DOHH2 (cell line): ENCODE results near the gene DMPK.
A peak's percentile ranks its signal among the peaks of the same experiment; 100 is the strongest.

Source experiments
- H3F3A ChIP-seq: fragments of 200-600 bp; sonication (generic), shearing (Covaris generic); 2 replicates; pipeline ENCODE4 v1.6.0; 2016; ENCODE audit warnings: antibody characterized with exemption, mild to moderate bottlenecking; ENCODE audit not compliant: control insufficient read depth, insufficient read depth
- H3K27ac ChIP-seq: fragments of 200-600 bp; sonication (generic); 2 replicates; pipeline ENCODE4 v1.5.1; 2014; ENCODE audit warnings: low read depth, mild to moderate bottlenecking, low read length, moderate library complexity
- H3K27me3 ChIP-seq: fragments of 200-600 bp; sonication (generic); 2 replicates; pipeline ENCODE4 v1.6.1; 2014; ENCODE audit warnings: mild to moderate bottlenecking, low read length, mixed read lengths; ENCODE audit not compliant: control insufficient read depth
- H3K36me3 ChIP-seq: fragments of 200-600 bp; sonication (generic); 2 replicates; pipeline ENCODE4 v1.6.1; 2014; ENCODE audit warnings: mild to moderate bottlenecking, low read length, moderate library complexity, mixed read lengths; ENCODE audit not compliant: control insufficient read depth
- H3K4me1 ChIP-seq: fragments of 200-600 bp; sonication (generic); 2 replicates; pipeline ENCODE4 v1.6.1; 2014; ENCODE audit warnings: mild to moderate bottlenecking, low read length, mixed read lengths; ENCODE audit not compliant: control insufficient read depth
- H3K4me2 ChIP-seq: fragments of 200-600 bp; sonication (generic); 2 replicates; pipeline ENCODE4 v1.6.0; 2014; ENCODE audit warnings: mild to moderate bottlenecking, low read length, moderate library complexity
- H3K4me3 ChIP-seq: fragments of 200-600 bp; sonication (generic); 2 replicates; pipeline ENCODE4 v1.5.1; 2014; ENCODE audit warnings: mild to moderate bottlenecking, low read length, mixed read lengths
- H3K79me2 ChIP-seq: fragments of 200-600 bp; sonication (generic); 2 replicates; pipeline ENCODE4 v1.6.1; 2014; ENCODE audit warnings: mild to moderate bottlenecking, low read length, mixed read lengths; ENCODE audit not compliant: control insufficient read depth
- H3K9me2 ChIP-seq: fragments of 200-600 bp; sonication (generic); replicated peaks from 2 replicates; pipeline ENCODE4 v1.6.1; 2014; ENCODE audit warnings: mild to moderate bottlenecking, low read length, mixed read lengths; ENCODE audit not compliant: control insufficient read depth
- H3K9me3 ChIP-seq: fragments of 200-600 bp; sonication (generic); 2 replicates; pipeline ENCODE4 v1.6.1; 2014; ENCODE audit warnings: antibody characterized with exemption, low read length, mixed read lengths; ENCODE audit not compliant: control insufficient read depth, insufficient read depth
- H4K20me1 ChIP-seq: fragments of 200-600 bp; sonication (generic); 2 replicates; pipeline ENCODE4 v1.6.0; 2014; ENCODE audit warnings: low read depth, mild to moderate bottlenecking, antibody characterized with exemption, low read length, moderate library complexity; ENCODE audit not compliant: control insufficient read depth, insufficient read depth
- CTCF ChIP-seq: fragments of 200-600 bp; sonication (generic); IDR thresholded peaks from one replicate; pipeline ENCODE4 v1.5.1; 2014; ENCODE audit warnings: antibody characterized with exemption, mild to moderate bottlenecking, low read depth, low read length; ENCODE audit not compliant: poor library complexity, severe bottlenecking
- EZH2phosphoT487 ChIP-seq: fragments of 200-600 bp; sonication (generic); IDR thresholded peaks from 2 replicates; pipeline ENCODE4 v1.6.1; 2017; ENCODE audit warnings: borderline replicate concordance, mild to moderate bottlenecking, antibody characterized with exemption, low read length, moderate library complexity, mixed read lengths

DMPK gene

DNA sequence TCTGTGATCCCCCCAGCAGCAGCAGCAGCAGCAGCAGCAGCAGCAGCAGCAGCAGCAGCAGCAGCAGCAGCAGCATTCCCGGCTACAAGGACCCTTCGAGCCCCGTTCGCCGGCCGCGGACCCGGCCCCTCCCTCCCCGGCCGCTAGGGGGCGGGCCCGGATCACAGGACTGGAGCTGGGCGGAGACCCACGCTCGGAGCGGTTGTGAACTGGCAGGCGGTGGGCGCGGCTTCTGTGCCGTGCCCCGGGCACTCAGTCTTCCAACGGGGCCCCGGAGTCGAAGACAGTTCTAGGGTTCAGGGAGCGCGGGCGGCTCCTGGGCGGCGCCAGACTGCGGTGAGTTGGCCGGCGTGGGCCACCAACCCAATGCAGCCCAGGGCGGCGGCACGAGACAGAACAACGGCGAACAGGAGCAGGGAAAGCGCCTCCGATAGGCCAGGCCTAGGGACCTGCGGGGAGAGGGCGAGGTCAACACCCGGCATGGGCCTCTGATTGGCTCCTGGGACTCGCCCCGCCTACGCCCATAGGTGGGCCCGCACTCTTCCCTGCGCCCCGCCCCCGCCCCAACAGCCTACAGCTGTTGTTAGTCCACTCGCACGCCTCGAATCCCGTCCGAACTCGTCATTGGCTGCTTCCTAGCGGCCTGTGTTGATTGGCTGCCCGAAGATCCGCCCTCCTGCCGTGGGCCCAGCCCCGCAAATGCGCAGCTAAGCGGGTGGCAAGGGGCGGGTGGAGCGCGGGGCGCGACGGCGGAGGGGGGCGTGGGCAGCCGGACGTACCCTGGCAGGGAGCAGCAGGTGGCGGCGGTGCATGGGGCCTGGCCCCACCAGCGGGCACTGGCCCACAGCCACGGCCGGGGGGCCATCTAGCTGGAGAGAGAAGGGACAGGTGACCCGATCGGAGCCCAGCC is 11.8 kb downstream of the DMPK start:
- no peaks in the 10 kb centered on the region for H4K20me1 ChIP-seq

DNA sequence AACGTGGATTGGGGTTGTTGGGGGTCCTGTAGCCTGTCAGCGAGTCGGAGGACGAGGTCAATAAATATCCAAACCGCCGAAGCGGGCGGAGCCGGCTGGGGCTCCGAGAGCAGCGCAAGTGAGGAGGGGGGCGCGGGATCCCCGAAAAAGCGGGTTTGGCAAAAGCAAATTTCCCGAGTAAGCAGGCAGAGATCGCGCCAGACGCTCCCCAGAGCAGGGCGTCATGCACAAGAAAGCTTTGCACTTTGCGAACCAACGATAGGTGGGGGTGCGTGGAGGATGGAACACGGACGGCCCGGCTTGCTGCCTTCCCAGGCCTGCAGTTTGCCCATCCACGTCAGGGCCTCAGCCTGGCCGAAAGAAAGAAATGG is 12.5 kb downstream of the DMPK start:
- H3K27ac ChIP-seq: peak overlapping the region; percentile 28; the same call in 1 of the 2 replicates
- H3K36me3 ChIP-seq: no peaks in the 10 kb centered on the region
- H3K4me2 ChIP-seq: peak overlapping the region; percentile 77
- H3K4me3 ChIP-seq: peak overlapping the region; percentile 79
- H3F3A ChIP-seq: peaks cover 5% of the 10 kb centered on the region; the same call in 1 of the 2 replicates
- H3K9me2 ChIP-seq: no peaks in the 10 kb centered on the region
- TF ChIP-seq EZH2phosphoT487: no peak
- no peak for TF ChIP-seq CTCF
- no peaks in the 10 kb centered on the region for H3K9me3 ChIP-seq
- no peaks in the 10 kb centered on the region for H4K20me1 ChIP-seq
- H3K79me2 ChIP-seq: no peaks in the 10 kb centered on the region
- peaks cover 37% of the 10 kb centered on the region for H3K4me1 ChIP-seq
- H3K27me3 ChIP-seq: peaks cover 8% of the 10 kb centered on the region

More for the DNA sequence above, 11.8 kb downstream of the DMPK start:
- H3K4me2 ChIP-seq: peak overlapping the region; percentile 77
- H3K27ac ChIP-seq: peak overlapping the region; percentile 28; the same call in 1 of the 2 replicates
- peak overlapping the region; percentile 79 for H3K4me3 ChIP-seq
- peaks cover 37% of the 10 kb centered on the region for H3K4me1 ChIP-seq
- no peaks in the 10 kb centered on the region for H3K9me2 ChIP-seq
- TF ChIP-seq EZH2phosphoT487 (no peak), CTCF (peak; percentile 96)
- H3K9me3 ChIP-seq: no peaks in the 10 kb centered on the region
- peaks cover 8% of the 10 kb centered on the region for H3K27me3 ChIP-seq
- peaks cover 5% of the 10 kb centered on the region; the same call in 1 of the 2 replicates for H3F3A ChIP-seq
- no peaks in the 10 kb centered on the region for H3K79me2 ChIP-seq
- H3K36me3 ChIP-seq: no peaks in the 10 kb centered on the region

DNA sequence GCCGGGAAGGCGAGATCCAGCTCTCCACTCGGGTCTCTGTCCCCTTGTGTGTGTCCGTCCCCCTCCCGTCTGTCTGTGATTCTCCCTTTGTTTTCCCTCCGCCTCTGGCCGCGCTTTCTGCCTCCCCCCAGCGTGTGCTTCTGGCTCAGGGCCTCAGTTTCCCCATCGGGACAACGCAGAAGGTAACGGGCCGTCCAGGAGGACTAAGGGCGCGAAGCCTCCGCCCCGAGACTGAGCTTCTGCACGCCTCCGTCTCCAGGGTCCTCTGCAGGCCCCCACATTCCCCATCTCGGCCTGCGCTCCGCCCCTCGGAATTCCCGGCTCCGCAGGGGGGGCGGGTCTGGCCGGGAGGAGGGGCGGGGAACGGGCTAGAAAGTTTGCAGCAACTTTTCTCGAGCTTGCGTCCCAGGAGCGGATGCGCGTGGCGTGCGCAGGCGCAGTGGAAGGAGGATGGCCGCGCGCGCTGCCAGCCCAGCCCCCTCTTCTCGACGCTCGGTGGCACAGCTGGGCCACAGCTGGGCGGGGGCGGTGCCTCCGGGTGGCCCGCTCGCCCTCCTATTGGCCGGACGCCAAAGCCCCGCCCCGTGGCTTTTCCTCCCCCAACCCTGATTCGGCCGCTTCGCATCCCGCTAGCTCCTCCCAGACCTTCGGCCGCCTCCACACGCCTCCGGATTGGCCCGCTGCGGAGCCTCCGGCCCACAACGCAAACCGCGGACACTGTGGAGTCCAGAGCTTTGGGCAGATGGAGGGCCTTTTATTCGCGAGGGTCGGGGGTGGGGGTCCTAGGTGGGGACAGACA is 13.1 kb downstream of the DMPK start, which contains the start of gene SIX5:
TSS of gene SIX5 (minus strand) at position 269 of the 799 bp plus-strand sequence. CDS start 408 bp downstream, outside the sequence.
- Histone ChIP-seq H3K36me3 (no peaks in the 10 kb centered on the region), H3K9me2 (no peaks in the 10 kb centered on the region), H3K4me2 (peak within 1 kb of the TSS; percentile 98), H3K27me3 (peaks cover 8% of the 10 kb centered on the region), H3K9me3 (no peaks in the 10 kb centered on the region), H4K20me1 (no peaks in the 10 kb centered on the region), H3K27ac (peak within 1 kb of the TSS; percentile 37), H3K4me3 (peak within 1 kb of the TSS; percentile 84), H3F3A (peaks cover 5% of the 10 kb centered on the region; the same call in 1 of the 2 replicates), H3K4me1 (peaks cover 37% of the 10 kb centered on the region), H3K79me2 (no peaks in the 10 kb centered on the region)
- TF ChIP-seq CTCF (no peak), EZH2phosphoT487 (no peak)
